Mesendoderm (in vitro differentiated cells): ENCODE measurements around the gene DPYD.
A peak's percentile ranks its signal among the peaks of the same experiment; 100 is the strongest.

Source experiments
- DNase-seq: peaks from one replicate; pipeline ENCODE4 v3.0.0; 2013
- H2AK5ac ChIP-seq: 2 replicates; pipeline ENCODE4 v1.6.1; 2013; ENCODE audit warnings: low read length, inconsistent platforms
- H2BK120ac ChIP-seq: 2 replicates; pipeline ENCODE4 v1.6.1; 2013; ENCODE audit warnings: low read depth, mild to moderate bottlenecking, low read length, moderate library complexity, mixed read lengths
- H2BK15ac ChIP-seq: replicated peaks from 2 replicates; pipeline ENCODE4 v1.6.1; 2013; ENCODE audit warnings: low read depth, mild to moderate bottlenecking, moderate library complexity
- H2BK5ac ChIP-seq: 2 replicates; pipeline ENCODE4 v1.6.1; 2013; ENCODE audit warnings: low read length, inconsistent platforms
- H3K18ac ChIP-seq: 2 replicates; pipeline ENCODE4 v1.6.1; 2013; ENCODE audit warnings: mild to moderate bottlenecking, low read length, mixed read lengths
- H3K23ac ChIP-seq: one replicate; pipeline ENCODE4 v1.6.1; 2013; ENCODE audit warnings: low read length
- H3K27ac ChIP-seq: 2 replicates; pipeline ENCODE4 v1.5.1; 2013; ENCODE audit warnings: low read depth, mild to moderate bottlenecking, inconsistent platforms, low read length, moderate library complexity
- H3K27me3 ChIP-seq: 2 replicates; pipeline ENCODE4 v1.6.1; 2013; ENCODE audit warnings: low read length, control low read depth, mild to moderate bottlenecking, inconsistent platforms; ENCODE audit not compliant: insufficient read depth, poor library complexity
- H3K36me3 ChIP-seq: 2 replicates; pipeline ENCODE4 v1.6.1; 2013; ENCODE audit warnings: low read length, inconsistent platforms; ENCODE audit not compliant: control insufficient read depth, insufficient read depth
- H3K4ac ChIP-seq: one replicate; pipeline ENCODE4 v1.6.1; 2013; ENCODE audit warnings: low read depth, mild to moderate bottlenecking, low read length, moderate library complexity
- H3K4me1 ChIP-seq: 2 replicates; pipeline ENCODE4 v1.6.1; 2013; ENCODE audit warnings: low read depth, low read length, inconsistent platforms; ENCODE audit not compliant: control insufficient read depth
- H3K4me2 ChIP-seq: 2 replicates; pipeline ENCODE4 v1.6.1; 2013; ENCODE audit warnings: low read length
- H3K4me3 ChIP-seq: 2 replicates; pipeline ENCODE4 v1.5.1; 2013; ENCODE audit warnings: mild to moderate bottlenecking, low read length
- H3K56ac ChIP-seq: one replicate; pipeline ENCODE4 v1.6.1; 2013; ENCODE audit warnings: low read length
- H3K79me1 ChIP-seq: 2 replicates; pipeline ENCODE4 v1.6.1; 2013; ENCODE audit warnings: low read length, inconsistent platforms
- H3K79me2 ChIP-seq: 2 replicates; pipeline ENCODE4 v1.6.1; 2013; ENCODE audit warnings: mild to moderate bottlenecking, low read length; ENCODE audit not compliant: control insufficient read depth, insufficient read depth
- H3K9ac ChIP-seq: 2 replicates; pipeline ENCODE4 v1.6.1; 2013; ENCODE audit warnings: low read length, inconsistent platforms
- H4K5ac ChIP-seq: one replicate; pipeline ENCODE4 v1.6.1; 2013; ENCODE audit warnings: low read length
- H4K8ac ChIP-seq: one replicate; pipeline ENCODE4 v1.6.1; 2013; ENCODE audit warnings: low read depth, mild to moderate bottlenecking, control low read depth, low read length, moderate library complexity
- WGBS: extraction: QIAGEN DNeasy Blood & Tissue Kit; methylation state at CpG from one replicate; pipeline ENCODE4 v1.1.7; 2013; ENCODE audit warnings: low lambda C conversion rate, missing lambda C conversion rate; ENCODE audit not compliant: insufficient coverage; ENCODE audit errors: extremely low coverage; 5-methylcytosine and 5-hydroxymethylcytosine counted together

The DPYD gene

GRCh38 chr1:97139512-97139911 is 781.3 kb downstream of the DPYD start:
- Histone ChIP-seq H3K36me3 (no peaks in the 10 kb centered on the region), H3K79me2 (no peaks in the 10 kb centered on the region), H3K79me1 (no peaks in the 10 kb centered on the region), H2AK5ac (no peak overlapping the region), H2BK120ac (no peak overlapping the region), H3K4me3 (no peak overlapping the region), H2BK15ac (no peak overlapping the region), H3K9ac (no peak overlapping the region), H3K4me1 (no peaks in the 10 kb centered on the region), H2BK5ac (no peak overlapping the region), H4K8ac (no peak overlapping the region), H3K4ac (no peak overlapping the region), H3K4me2 (no peak overlapping the region), H4K5ac (no peak overlapping the region), H3K18ac (no peak overlapping the region), H3K27me3 (no peaks in the 10 kb centered on the region), H3K56ac (no peak overlapping the region), H3K23ac (no peak overlapping the region), H3K27ac (no peak overlapping the region)
- DNase-seq, result no peak
- no CpG with 5 or more reads among the region's 2 CpGs for WGBS

- Histone ChIP-seq H3K27me3 (no peaks in the 10 kb centered on the region), H3K36me3 (no peaks in the 10 kb centered on the region), H2AK5ac (no peak overlapping the region), H4K8ac (no peak overlapping the region), H3K79me1 (no peaks in the 10 kb centered on the region), H3K4ac (no peak overlapping the region), H3K18ac (no peak overlapping the region), H3K79me2 (no peaks in the 10 kb centered on the region), H2BK5ac (no peak overlapping the region), H3K4me1 (no peaks in the 10 kb centered on the region), H3K56ac (no peak overlapping the region), H2BK120ac (no peak overlapping the region), H3K4me3 (no peak overlapping the region), H3K23ac (no peak overlapping the region), H3K27ac (no peak overlapping the region), H4K5ac (no peak overlapping the region), H2BK15ac (no peak overlapping the region), H3K9ac (no peak overlapping the region), H3K4me2 (no peak overlapping the region)
- no peak for DNase-seq
- WGBS, result no CpG with 5 or more reads among the region's 4 CpGs
Measured at GRCh38 chr1:97138515-97139032, 782.3 kb downstream of the DPYD start.

DNA sequence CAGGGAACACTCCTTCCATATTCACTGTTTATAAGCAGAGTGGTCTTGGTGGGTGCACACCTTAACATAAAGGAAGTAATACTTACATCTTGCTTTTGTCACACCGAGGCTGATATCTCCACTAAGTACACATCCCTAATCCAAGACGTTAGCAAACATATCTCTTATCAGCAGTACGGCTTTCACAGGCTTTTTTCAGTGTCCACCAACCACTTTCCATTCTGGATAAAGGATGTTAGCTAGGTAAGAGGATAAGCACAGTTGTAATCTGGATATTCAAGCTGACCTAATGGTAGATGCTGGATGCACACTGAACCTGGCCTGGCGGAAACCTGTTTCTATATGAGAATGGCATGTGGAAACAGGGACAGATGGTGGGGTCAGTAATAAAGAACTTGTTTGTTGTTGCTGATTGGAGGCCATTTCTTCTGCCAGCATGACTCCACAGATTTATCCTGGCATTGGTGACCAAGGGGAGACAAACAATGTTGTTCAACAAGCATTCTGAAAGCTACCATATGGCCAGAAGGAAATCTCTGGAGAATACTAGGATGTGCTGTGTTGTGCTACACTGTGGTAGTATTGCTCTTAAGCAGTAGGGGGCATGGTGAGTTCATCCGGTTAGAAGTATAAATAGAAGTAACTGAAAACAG is 782.8 kb downstream of the DPYD start:
- Histone ChIP-seq H3K79me1 (no peaks in the 10 kb centered on the region), H3K27me3 (no peaks in the 10 kb centered on the region), H3K56ac (no peak overlapping the region), H4K5ac (no peak overlapping the region), H3K23ac (no peak overlapping the region), H3K4me3 (no peak overlapping the region), H3K4me2 (no peak overlapping the region), H4K8ac (no peak overlapping the region), H3K4me1 (no peaks in the 10 kb centered on the region), H3K18ac (no peak overlapping the region), H3K36me3 (no peaks in the 10 kb centered on the region), H3K9ac (no peak overlapping the region), H3K4ac (no peak overlapping the region), H2BK5ac (no peak overlapping the region), H3K27ac (no peak overlapping the region), H3K79me2 (no peaks in the 10 kb centered on the region), H2BK15ac (no peak overlapping the region), H2AK5ac (no peak overlapping the region), H2BK120ac (no peak overlapping the region)
- no CpG with 5 or more reads among the region's 5 CpGs for WGBS
- peak; percentile 75 for DNase-seq

DNA sequence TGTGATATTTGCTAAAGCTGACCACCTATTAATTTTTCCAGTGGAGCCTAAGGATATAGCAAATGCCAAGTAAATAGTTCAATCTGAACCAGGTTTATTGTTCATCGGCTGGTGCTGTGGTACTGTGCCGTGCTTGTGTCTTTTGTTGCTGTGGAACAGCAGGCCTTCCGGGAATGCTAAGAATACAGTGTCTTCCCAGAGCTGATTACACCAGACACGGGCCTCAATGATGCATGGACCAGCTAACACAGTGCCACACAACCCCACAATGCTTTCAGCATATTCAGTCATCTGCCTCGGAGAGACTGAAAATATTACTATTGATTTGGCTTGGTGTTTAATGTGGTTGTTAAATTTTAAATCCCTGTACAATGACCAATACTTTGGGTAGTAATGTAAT is 783.8 kb downstream of the DPYD start:
- Histone ChIP-seq H4K8ac (no peak overlapping the region), H3K79me2 (no peaks in the 10 kb centered on the region), H2AK5ac (no peak overlapping the region), H4K5ac (no peak overlapping the region), H3K79me1 (no peaks in the 10 kb centered on the region), H3K36me3 (no peaks in the 10 kb centered on the region), H2BK120ac (no peak overlapping the region), H3K4me3 (no peak overlapping the region), H3K9ac (no peak overlapping the region), H3K4ac (no peak overlapping the region), H3K27ac (no peak overlapping the region), H3K18ac (no peak overlapping the region), H2BK5ac (no peak overlapping the region), H2BK15ac (no peak overlapping the region), H3K56ac (no peak overlapping the region), H3K23ac (no peak overlapping the region), H3K4me2 (no peak overlapping the region), H3K27me3 (no peaks in the 10 kb centered on the region), H3K4me1 (no peaks in the 10 kb centered on the region)
- no peak for DNase-seq
- WGBS, result no CpG with 5 or more reads among the region's 5 CpGs

GRCh38 chr1:97135972-97136371 is 784.9 kb downstream of the DPYD start:
- H3K18ac ChIP-seq, result no peak overlapping the region
- no peak overlapping the region for H3K4me2 ChIP-seq
- no peak overlapping the region for H3K4ac ChIP-seq
- no peak overlapping the region for H2BK120ac ChIP-seq
- no peak overlapping the region for H3K4me3 ChIP-seq
- H2BK5ac ChIP-seq, result no peak overlapping the region
- no peak overlapping the region for H3K23ac ChIP-seq
- no peaks in the 10 kb centered on the region for H3K79me1 ChIP-seq
- no peaks in the 10 kb centered on the region for H3K36me3 ChIP-seq
- H3K79me2 ChIP-seq, result no peaks in the 10 kb centered on the region
- H3K9ac ChIP-seq, result no peak overlapping the region
- H4K8ac ChIP-seq, result no peak overlapping the region
- whole genome bisulfite sequencing, result no CpG with 5 or more reads among the region's 4 CpGs
- DNase-seq, result no peak
- H3K4me1 ChIP-seq, result no peaks in the 10 kb centered on the region
- no peak overlapping the region for H2AK5ac ChIP-seq
- no peak overlapping the region for H2BK15ac ChIP-seq
- H3K27ac ChIP-seq, result no peak overlapping the region
- H4K5ac ChIP-seq, result no peak overlapping the region
- no peaks in the 10 kb centered on the region for H3K27me3 ChIP-seq
- no peak overlapping the region for H3K56ac ChIP-seq

DNA sequence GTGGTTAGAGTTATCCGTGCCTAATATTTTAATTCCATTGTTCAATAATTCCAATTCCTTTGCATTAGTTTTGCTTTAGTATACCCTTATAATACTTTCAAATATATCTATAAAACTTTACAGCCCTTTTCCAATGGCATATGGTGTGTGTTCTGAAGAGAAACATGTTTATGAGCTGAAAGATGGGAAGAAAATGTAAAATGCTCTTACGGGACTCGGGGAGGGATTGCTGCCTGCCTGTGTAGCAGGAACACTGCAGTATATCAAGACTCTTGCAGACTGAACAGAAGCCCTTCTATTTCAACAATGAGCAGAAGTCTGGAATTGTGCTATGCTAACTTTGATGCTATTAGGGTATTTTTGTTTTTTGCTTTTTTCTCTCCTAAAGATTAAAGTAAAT is 792.4 kb downstream of the DPYD start:
- no peak overlapping the region for H3K56ac ChIP-seq
- no peak overlapping the region for H3K23ac ChIP-seq
- no peak overlapping the region for H3K4me2 ChIP-seq
- H3K4me3 ChIP-seq, result no peak overlapping the region
- H2BK5ac ChIP-seq, result no peak overlapping the region
- H2BK120ac ChIP-seq, result no peak overlapping the region
- H3K79me1 ChIP-seq, result no peaks in the 10 kb centered on the region
- H3K79me2 ChIP-seq, result no peaks in the 10 kb centered on the region
- H3K27ac ChIP-seq, result no peak overlapping the region
- H2AK5ac ChIP-seq, result no peak overlapping the region
- H3K4ac ChIP-seq, result no peak overlapping the region
- DNase-seq, result no peak
- no peak overlapping the region for H4K8ac ChIP-seq
- H3K18ac ChIP-seq, result no peak overlapping the region
- H3K4me1 ChIP-seq, result no peaks in the 10 kb centered on the region
- WGBS, result no CpG with 5 or more reads among the region's 3 CpGs
- H3K27me3 ChIP-seq, result no peaks in the 10 kb centered on the region
- H3K36me3 ChIP-seq, result no peaks in the 10 kb centered on the region
- H4K5ac ChIP-seq, result no peak overlapping the region
- H3K9ac ChIP-seq, result no peak overlapping the region
- no peak overlapping the region for H2BK15ac ChIP-seq
